Body of pancreas (tissue), 4 donors: Measurements from ENCODE around the gene ALDH1A3. TPM values are rescaled to one million over a fixed set of nuclear protein-coding genes. Genes with fewer than 3 reads are reported as not detected.
A peak's percentile ranks its signal among the peaks of the same experiment; 100 is the strongest.

Experiments used
- ATAC-seq: fragments of 150-250 bp; one replicate; pipeline ENCODE4 v1.9.1; 2016
- DNase-seq, 4 donors: peaks; one replicate each; pipeline ENCODE4 v3.0.0-alpha.2; 2019
- H3K27ac ChIP-seq, 4 donors: fragments of 200-600 bp; sonication (generic); 1 replicate in 3 of 4; 2 replicates in 1 of 4; pipeline versions ENCODE4 v1.5.1 to v1.6.1; 2016 to 2019; ENCODE audit warnings: mild to moderate bottlenecking in 1 of 4, mixed read lengths in 1 of 4, moderate library complexity in 1 of 4
- H3K27me3 ChIP-seq, 2 donors: fragments of 200-600 bp; sonication (generic); one replicate each; pipeline ENCODE4 v1.6.0; 2016; ENCODE audit warnings: mild to moderate bottlenecking in 1 of 2
- H3K36me3 ChIP-seq, 2 donors: fragments of 200-600 bp; sonication (generic); replicated peaks in 1 of 2; 2 replicates each; pipeline ENCODE4 v1.5.1; 2016; ENCODE audit warnings: low read depth in 2 of 2; ENCODE audit not compliant: insufficient read depth in 1 of 2
- H3K4me1 ChIP-seq: fragments of 200-600 bp; sonication (generic); one replicate; pipeline ENCODE4 v1.6.0; 2016
- H3K4me3 ChIP-seq, 2 donors: fragments of 200-600 bp; sonication (generic); 1 replicate in 1 of 2; 2 replicates in 1 of 2; pipeline ENCODE4 v1.5.1; 2016 to 2019
- H3K9me3 ChIP-seq, 3 donors: fragments of 200-600 bp; sonication (generic); 1 replicate in 2 of 3; 2 replicates in 1 of 3; pipeline ENCODE4 v1.5.1; 2016
- CTCF ChIP-seq, 7 experiments: fragments of 450-650 bp in 4 of 7; fragments of 200-600 bp in 3 of 7; sonication (generic) in 3 of 7; IDR thresholded peaks; one replicate each; pipeline ENCODE4 v1.5.1; 2016 to 2019; ENCODE audit warnings: antibody characterized with exemption in 7 of 7
- POLR2A ChIP-seq, 3 donors: fragments of 450-650 bp; IDR thresholded peaks; one replicate each; pipeline ENCODE4 v1.6.1; 2016; ENCODE audit warnings: antibody characterized with exemption in 3 of 3, mild to moderate bottlenecking in 2 of 3
- WGBS, 2 donors: methylation state at CpG; one replicate each; pipeline ENCODE4 v1.1.5; 2017; 5-methylcytosine and 5-hydroxymethylcytosine counted together
- intact Hi-C: fragments of 100-400 bp; cut with DNase I; formaldehyde crosslinking; loops from one replicate; pipeline ENCODE4 v1.15.1; 2023
- total RNA-seq, 2 donors: library from RNA; depleted of rRNA; stranded (reverse); fragments of >200 nt; gene quantifications; one replicate each; pipeline ENCODE4 v1.1.0, GENCODE V29; 2016

Gene ALDH1A3
- total RNA-seq, 2 donors from 2014 or later: 19.5 to 33.9 TPM

DNA sequence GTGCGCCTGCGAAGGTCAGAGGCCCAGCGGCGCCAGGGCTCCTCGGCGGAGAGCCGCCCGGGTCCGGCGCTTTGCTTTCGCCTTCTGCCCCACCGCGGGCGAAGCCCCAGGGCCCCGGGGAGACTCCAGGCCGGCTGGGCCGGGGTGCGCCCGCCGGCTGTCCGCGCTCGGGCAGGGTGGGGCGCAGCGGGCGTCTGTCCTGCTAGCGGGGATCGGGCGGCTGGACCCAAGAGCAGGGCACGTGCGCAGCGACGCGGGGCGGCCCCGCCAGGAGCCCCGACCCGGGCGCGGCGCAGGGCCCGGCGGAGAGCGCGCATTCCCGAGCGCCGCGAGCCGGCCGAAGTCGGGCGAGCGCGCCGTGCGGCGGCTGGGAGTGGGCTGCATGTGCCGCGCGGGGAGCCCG, 569 bp upstream of the ALDH1A3 start:
- DNase-seq (peak in 2 of 4 donors; percentile 23 to 28), ATAC-seq (peak; percentile 55)
- intact Hi-C loops: loop anchor here (10.0 kb wide), 1 partner anchor 164 kb away; no protein-coding TSS in a partner anchor
- TF ChIP-seq CTCF (IDR thresholded peaks at IDR 0.05): no peak
- TF ChIP-seq POLR2A (IDR thresholded peaks at IDR 0.05): no peak
- 3 to 23% methylated on average over 4 to 58 of the region's 62 CpGs for WGBS, 2 donors
- Histone ChIP-seq H3K9me3 (no peaks in the 10 kb centered on the region), H3K27me3 (no peaks in the 10 kb centered on the region), H3K36me3 (no peaks in the 10 kb centered on the region), H3K27ac (peak overlapping the region in 3 of 4 donors; percentile 49 to 53 (median 51)), H3K4me1 (peaks cover 17% of the 10 kb centered on the region), H3K4me3 (no peak overlapping the region)

DNA sequence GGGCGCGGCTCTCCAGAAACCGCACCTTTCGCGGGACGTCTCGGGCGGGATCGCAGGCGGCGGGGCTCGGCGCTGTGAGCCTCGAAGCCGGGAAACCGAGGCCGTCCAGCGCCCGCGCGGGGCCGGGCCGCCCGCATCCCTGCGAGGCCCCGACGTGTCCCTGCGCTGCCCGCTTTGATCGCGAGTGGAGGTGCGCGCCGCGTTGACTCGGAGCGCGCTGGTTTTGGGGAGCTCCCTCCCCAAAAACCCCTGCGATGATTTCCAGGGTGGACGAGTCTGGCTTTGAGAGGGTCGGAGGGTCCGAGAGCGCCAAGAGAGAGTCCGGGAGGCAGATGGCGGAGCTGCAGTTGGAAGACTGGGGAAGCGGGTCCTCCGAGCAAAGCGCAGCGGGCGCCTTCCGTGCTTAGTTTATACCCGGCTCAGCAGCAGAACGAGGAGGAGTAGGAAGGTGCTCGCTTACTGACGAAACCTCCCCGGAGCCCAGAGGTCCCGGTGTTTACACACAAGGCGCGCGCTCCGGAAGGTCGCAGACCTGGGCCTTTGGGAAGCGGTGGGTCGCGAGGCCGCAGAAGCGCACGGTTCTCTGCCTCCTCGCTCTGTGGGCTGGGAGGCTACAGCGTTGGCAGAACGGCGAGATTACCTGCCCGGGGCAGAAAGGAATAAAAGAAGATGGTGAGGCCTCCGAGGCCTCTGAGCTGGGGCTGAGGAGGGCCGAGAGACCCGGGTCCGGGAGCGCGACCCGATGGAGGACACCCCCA, 687 bp downstream of the ALDH1A3 start:
- intact Hi-C loops: no loop called here
- Histone ChIP-seq H3K27ac (peak overlapping the region in 3 of 4 donors; percentile 32 to 56 (median 49)), H3K9me3 (no peaks in the 10 kb centered on the region), H3K4me1 (peaks cover 17% of the 10 kb centered on the region), H3K27me3 (no peaks in the 10 kb centered on the region), H3K36me3 (no peaks in the 10 kb centered on the region), H3K4me3 (peak overlapping the region in 1 of 2 donors; percentile 25)
- ATAC-seq (peak; percentile 28), DNase-seq (no peak)
- no peak for TF ChIP-seq POLR2A (IDR thresholded peaks at IDR 0.05)
- no peak for TF ChIP-seq CTCF (IDR thresholded peaks at IDR 0.05)
- WGBS, 2 donors: 14 to 45% methylated on average over 32 to 68 of the region's 80 CpGs

DNA sequence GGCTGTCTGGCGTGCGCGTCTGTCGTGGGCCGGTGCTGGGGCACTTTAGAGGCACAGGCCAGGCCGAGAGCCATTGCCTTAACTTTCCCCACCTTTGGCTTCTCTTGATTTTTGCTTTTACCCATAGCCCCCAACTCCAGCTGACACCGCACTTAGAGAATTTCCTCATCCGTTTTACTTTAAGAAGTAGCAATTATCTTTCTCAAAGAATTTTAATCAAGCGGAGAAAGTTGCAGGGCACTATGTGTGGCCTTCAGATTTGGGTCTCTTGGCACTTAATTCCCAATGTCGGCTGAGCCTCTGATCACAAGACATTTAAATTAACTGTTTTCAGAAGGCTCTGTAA, 1.2 kb downstream of the ALDH1A3 start:
- WGBS, 2 donors: 70 to 79% methylated on average over 9 to 10 of the region's 10 CpGs
- TF ChIP-seq CTCF (IDR thresholded peaks at IDR 0.05) (no peak), POLR2A (IDR thresholded peaks at IDR 0.05) (no peak)
- intact Hi-C loops: no loop called here
- Histone ChIP-seq H3K9me3 (no peaks in the 10 kb centered on the region), H3K36me3 (no peaks in the 10 kb centered on the region), H3K27me3 (no peaks in the 10 kb centered on the region), H3K4me3 (no peak overlapping the region), H3K27ac (no peak overlapping the region), H3K4me1 (peaks cover 17% of the 10 kb centered on the region)
- no peak for DNase-seq
- ATAC-seq: no peak

- Histone ChIP-seq H3K27me3 (no peaks in the 10 kb centered on the region), H3K36me3 (no peaks in the 10 kb centered on the region), H3K9me3 (no peaks in the 10 kb centered on the region), H3K4me3 (no peak overlapping the region), H3K4me1 (peaks cover 17% of the 10 kb centered on the region), H3K27ac (no peak overlapping the region)
- 84 to 89% methylated on average over 14 of the region's 14 CpGs for WGBS, 2 donors
- intact Hi-C loops: no loop called here
- no peak for ATAC-seq
- DNase-seq: no peak
- TF ChIP-seq CTCF (IDR thresholded peaks at IDR 0.05): no peak
- TF ChIP-seq POLR2A (IDR thresholded peaks at IDR 0.05): no peak
Observed at GRCh38 chr15:100881573-100882336, 2.1 kb downstream of the ALDH1A3 start.
